ENCODE data around the gene PDXDC1. TPM values are rescaled to one million over a fixed set of nuclear protein-coding genes. Genes with fewer than 3 reads are reported as not detected.
"Not testable (repeated sequence)": the region's sequence is repeated elsewhere in the genome, so short reads cannot be mapped to it uniquely, and the experiment has no call there.

The PDXDC1 gene
- total RNA-seq (2012; rRNA removed) = 40.2 and 43.1 TPM in 2 replicates

- H3K36me3 ChIP-seq (ENCODE audit: insufficient read depth, low read length); H3K9me3 ChIP-seq (replicated peaks; ENCODE audit: low read length); H3K27me3 ChIP-seq (ENCODE audit: control insufficient read depth, insufficient read depth, low read length): not testable (repeated sequence)
- Histone ChIP-seq H3K4me1 (ENCODE audit: control insufficient read depth, insufficient read depth, low read length) (peaks cover 12% of the 10 kb centered on the region), H3K4me2 (ENCODE audit: low read length) (peak within 1 kb of the TSS; percentile 100), H3K4me3 (ENCODE audit: low read length) (peak within 1 kb of the TSS; percentile 86), H3K9ac (ENCODE audit: low read depth, low read length) (peak within 1 kb of the TSS; percentile 90)
These were observed at the start of gene PDXDC1 for GRCh38 chr16:14974656-14975417. TSS of gene PDXDC1 (plus strand) at chr16:14975026. CDS start at chr16:14975200, 174 bp downstream.

GRCh38 chr16:14928064-14928714, 46.6 kb upstream of the PDXDC1 start:
- H3K4me1 ChIP-seq (ENCODE audit: control insufficient read depth, insufficient read depth, low read length); H3K9me3 ChIP-seq (replicated peaks; ENCODE audit: low read length); H3K9ac ChIP-seq (ENCODE audit: low read depth, low read length); H3K4me3 ChIP-seq (ENCODE audit: low read length); H3K27me3 ChIP-seq (ENCODE audit: control insufficient read depth, insufficient read depth, low read length); H3K4me2 ChIP-seq (ENCODE audit: low read length); H3K36me3 ChIP-seq (ENCODE audit: insufficient read depth, low read length): not testable (repeated sequence)

GRCh38 chr16:14929176-14929575, 45.6 kb upstream of the PDXDC1 start:
- not testable (repeated sequence) for H3K27me3 ChIP-seq (ENCODE audit: control insufficient read depth, insufficient read depth, low read length); H3K4me1 ChIP-seq (ENCODE audit: control insufficient read depth, insufficient read depth, low read length); H3K36me3 ChIP-seq (ENCODE audit: insufficient read depth, low read length); H3K4me2 ChIP-seq (ENCODE audit: low read length); H3K9ac ChIP-seq (ENCODE audit: low read depth, low read length); H3K4me3 ChIP-seq (ENCODE audit: low read length); H3K9me3 ChIP-seq (replicated peaks; ENCODE audit: low read length)

- not testable (repeated sequence) for H3K4me2 ChIP-seq (ENCODE audit: low read length); H3K27me3 ChIP-seq (ENCODE audit: control insufficient read depth, insufficient read depth, low read length); H3K4me3 ChIP-seq (ENCODE audit: low read length)
These were observed 44.6 kb upstream of the PDXDC1 start for GRCh38 chr16:14930246-14930645.

GRCh38 chr16:14930971-14931370, 43.9 kb upstream of the PDXDC1 start:
- H3K4me2 ChIP-seq (ENCODE audit: low read length); H3K4me3 ChIP-seq (ENCODE audit: low read length); H3K4me1 ChIP-seq (ENCODE audit: control insufficient read depth, insufficient read depth, low read length); H3K9me3 ChIP-seq (replicated peaks; ENCODE audit: low read length); H3K9ac ChIP-seq (ENCODE audit: low read depth, low read length); H3K27me3 ChIP-seq (ENCODE audit: control insufficient read depth, insufficient read depth, low read length); H3K36me3 ChIP-seq (ENCODE audit: insufficient read depth, low read length): not testable (repeated sequence)

More at GRCh38 chr16:14930246-14930645, 44.6 kb upstream of the PDXDC1 start:
- H3K4me1 ChIP-seq (ENCODE audit: control insufficient read depth, insufficient read depth, low read length); H3K9me3 ChIP-seq (replicated peaks; ENCODE audit: low read length); H3K9ac ChIP-seq (ENCODE audit: low read depth, low read length); H3K36me3 ChIP-seq (ENCODE audit: insufficient read depth, low read length): not testable (repeated sequence)

GRCh38 chr16:14932581-14933375, 42.0 kb upstream of the PDXDC1 start:
- H3K36me3 ChIP-seq (ENCODE audit: insufficient read depth, low read length); H3K27me3 ChIP-seq (ENCODE audit: control insufficient read depth, insufficient read depth, low read length); H3K9me3 ChIP-seq (replicated peaks; ENCODE audit: low read length); H3K9ac ChIP-seq (ENCODE audit: low read depth, low read length); H3K4me1 ChIP-seq (ENCODE audit: control insufficient read depth, insufficient read depth, low read length); H3K4me2 ChIP-seq (ENCODE audit: low read length); H3K4me3 ChIP-seq (ENCODE audit: low read length): not testable (repeated sequence)

GRCh38 chr16:14937143-14937542, 37.7 kb upstream of the PDXDC1 start, which contains the start of gene NPIPA1:
TSS of gene NPIPA1 (plus strand) at chr16:14937443. CDS start at chr16:14937443, 0 bp downstream.
- not testable (repeated sequence) for H3K4me1 ChIP-seq (ENCODE audit: control insufficient read depth, insufficient read depth, low read length); H3K9ac ChIP-seq (ENCODE audit: low read depth, low read length); H3K27me3 ChIP-seq (ENCODE audit: control insufficient read depth, insufficient read depth, low read length); H3K4me2 ChIP-seq (ENCODE audit: low read length); H3K9me3 ChIP-seq (replicated peaks; ENCODE audit: low read length); H3K36me3 ChIP-seq (ENCODE audit: insufficient read depth, low read length); H3K4me3 ChIP-seq (ENCODE audit: low read length)

GRCh38 chr16:14937994-14938393, 36.8 kb upstream of the PDXDC1 start:
- not testable (repeated sequence) for H3K27me3 ChIP-seq (ENCODE audit: control insufficient read depth, insufficient read depth, low read length); H3K36me3 ChIP-seq (ENCODE audit: insufficient read depth, low read length); H3K4me1 ChIP-seq (ENCODE audit: control insufficient read depth, insufficient read depth, low read length); H3K9ac ChIP-seq (ENCODE audit: low read depth, low read length); H3K9me3 ChIP-seq (replicated peaks; ENCODE audit: low read length); H3K4me3 ChIP-seq (ENCODE audit: low read length); H3K4me2 ChIP-seq (ENCODE audit: low read length)

GRCh38 chr16:14942686-14943085, 32.1 kb upstream of the PDXDC1 start:
- not testable (repeated sequence) for H3K4me3 ChIP-seq (ENCODE audit: low read length); H3K4me2 ChIP-seq (ENCODE audit: low read length); H3K9ac ChIP-seq (ENCODE audit: low read depth, low read length); H3K9me3 ChIP-seq (replicated peaks; ENCODE audit: low read length); H3K27me3 ChIP-seq (ENCODE audit: control insufficient read depth, insufficient read depth, low read length); H3K4me1 ChIP-seq (ENCODE audit: control insufficient read depth, insufficient read depth, low read length); H3K36me3 ChIP-seq (ENCODE audit: insufficient read depth, low read length)

- H3K4me2 ChIP-seq (ENCODE audit: low read length) = no peak overlapping the region
- H3K4me3 ChIP-seq (ENCODE audit: low read length) = no peak overlapping the region
- no peaks in the 10 kb centered on the region for H3K9me3 ChIP-seq (replicated peaks; ENCODE audit: low read length)
- H3K9ac ChIP-seq (ENCODE audit: low read depth, low read length) = no peak overlapping the region
- H3K4me1 ChIP-seq (ENCODE audit: control insufficient read depth, insufficient read depth, low read length) = no peaks in the 10 kb centered on the region
- H3K36me3 ChIP-seq (ENCODE audit: insufficient read depth, low read length) = no peaks in the 10 kb centered on the region
- peaks cover under 1% of the 10 kb centered on the region for H3K27me3 ChIP-seq (ENCODE audit: control insufficient read depth, insufficient read depth, low read length)
These were observed 19.1 kb upstream of the PDXDC1 start for GRCh38 chr16:14955546-14956231.

All from skeletal muscle satellite cell (primary cell).